OCI-LY1 (cell line): ENCODE measurements around the gene GOLPH3L.
"Not testable (repeated sequence)": the region's sequence is repeated elsewhere in the genome, so short reads cannot be mapped to it uniquely, and the experiment has no call there.

Source experiments
- H2AFZ ChIP-seq: fragments of 200-600 bp; sonication (generic), shearing (Covaris generic); 2 replicates; pipeline ENCODE4 v1.6.0; 2014; ENCODE audit warnings: antibody characterized with exemption, mild to moderate bottlenecking, low read length
- H3F3A ChIP-seq: fragments of 200-600 bp; sonication (generic), shearing (Covaris generic); 2 replicates; pipeline ENCODE4 v1.6.0; 2014; ENCODE audit warnings: mild to moderate bottlenecking, antibody characterized with exemption, low read length, moderate library complexity; ENCODE audit not compliant: insufficient read depth
- H3K27ac ChIP-seq: fragments of 200-600 bp; sonication (generic); 2 replicates; pipeline ENCODE4 v1.5.1; 2014; ENCODE audit warnings: low read length, mixed run types, mild to moderate bottlenecking, low read depth; ENCODE audit not compliant: poor library complexity, severe bottlenecking
- H3K27me3 ChIP-seq: fragments of 200-600 bp; sonication (generic); 2 replicates; pipeline ENCODE4 v1.6.0; 2014; ENCODE audit warnings: antibody characterized with exemption, mild to moderate bottlenecking, low read length, moderate library complexity; ENCODE audit not compliant: insufficient read depth
- H3K36me3 ChIP-seq: fragments of 200-600 bp; sonication (generic); 2 replicates; pipeline ENCODE4 v1.6.1; 2014; ENCODE audit warnings: mild to moderate bottlenecking, antibody characterized with exemption, low read length, moderate library complexity, mixed read lengths; ENCODE audit not compliant: insufficient read depth
- H3K4me1 ChIP-seq: fragments of 200-600 bp; sonication (generic); 2 replicates; pipeline ENCODE4 v1.5.1; 2014; ENCODE audit warnings: mild to moderate bottlenecking, low read length, moderate library complexity; ENCODE audit not compliant: insufficient read depth, severe bottlenecking
- H3K4me2 ChIP-seq: fragments of 200-600 bp; sonication (generic), shearing (Covaris generic); 2 replicates; pipeline ENCODE4 v1.6.1; 2014; ENCODE audit warnings: low read length
- H3K4me3 ChIP-seq: fragments of 200-600 bp; sonication (generic); 2 replicates; pipeline ENCODE4 v1.5.1; 2014; ENCODE audit warnings: low read length, low read depth, mild to moderate bottlenecking, mixed read lengths; ENCODE audit not compliant: poor library complexity, severe bottlenecking
- H3K79me2 ChIP-seq: fragments of 200-600 bp; shearing (Covaris generic); 2 replicates; pipeline ENCODE4 v1.6.1; 2016; ENCODE audit warnings: mixed run types, low read length, mixed read lengths; ENCODE audit not compliant: insufficient read depth
- H3K9ac ChIP-seq: fragments of 200-600 bp; sonication (generic), shearing (Covaris generic); 2 replicates; pipeline ENCODE4 v1.6.1; 2014; ENCODE audit warnings: mild to moderate bottlenecking, low read length, mixed read lengths
- H3K9me2 ChIP-seq: fragments of 200-600 bp; sonication (generic), shearing (Covaris generic); 2 replicates; pipeline ENCODE4 v1.6.1; 2014; ENCODE audit warnings: low read depth, mild to moderate bottlenecking, low read length, mixed read lengths
- H3K9me3 ChIP-seq: fragments of 200-600 bp; shearing (Covaris generic); 2 replicates; pipeline ENCODE4 v1.6.1; 2014; ENCODE audit warnings: low read length, mixed read lengths
- H4K20me1 ChIP-seq: fragments of 200-600 bp; sonication (generic), shearing (Covaris generic); 2 replicates; pipeline ENCODE4 v1.6.0; 2016; ENCODE audit warnings: mild to moderate bottlenecking, low read length; ENCODE audit not compliant: insufficient read depth
- CTCF ChIP-seq: fragments of 200-600 bp; sonication (generic), shearing (Covaris generic); IDR thresholded peaks from 2 replicates; pipeline ENCODE4 v1.5.1; 2017; ENCODE audit warnings: mild to moderate bottlenecking, antibody characterized with exemption, low read length, moderate library complexity, mixed read lengths
- EZH2 ChIP-seq: fragments of 200-600 bp; sonication (generic), shearing (Covaris generic); IDR thresholded peaks from 2 replicates; pipeline ENCODE4 v1.8.0; 2017; ENCODE audit warnings: borderline replicate concordance, mixed run types, mild to moderate bottlenecking, antibody characterized with exemption, low read length, moderate library complexity, mixed read lengths

GOLPH3L gene

GRCh38 chr1:150604226-150604588, 92.7 kb downstream of the GOLPH3L start:
- H4K20me1 ChIP-seq: no peaks in the 10 kb centered on the region
- H3K9me3 ChIP-seq: no peaks in the 10 kb centered on the region
- H3K27ac ChIP-seq: no peak overlapping the region
- H3K4me3 ChIP-seq: no peak overlapping the region
- H3F3A ChIP-seq: 0 out of 2 replicates have a peak, but pooled peaks cover 4% of the 10 kb centered on the region
- no peak overlapping the region for H2AFZ ChIP-seq
- no peak overlapping the region for H3K9ac ChIP-seq
- no peak overlapping the region for H3K4me2 ChIP-seq
- no peaks in the 10 kb centered on the region for H3K27me3 ChIP-seq
- no peaks in the 10 kb centered on the region for H3K9me2 ChIP-seq
- TF ChIP-seq CTCF: no peak
- no peak for TF ChIP-seq EZH2
- H3K36me3 ChIP-seq: no peaks in the 10 kb centered on the region
- H3K4me1 ChIP-seq: no peaks in the 10 kb centered on the region
- H3K79me2 ChIP-seq: no peaks in the 10 kb centered on the region

GRCh38 chr1:150603711-150604110, 93.2 kb downstream of the GOLPH3L start:
- H3K4me1 ChIP-seq: no peaks in the 10 kb centered on the region
- 0 out of 2 replicates have a peak, but pooled peaks cover 4% of the 10 kb centered on the region for H3F3A ChIP-seq
- H3K27me3 ChIP-seq: no peaks in the 10 kb centered on the region
- no peak overlapping the region for H3K9ac ChIP-seq
- no peak overlapping the region for H2AFZ ChIP-seq
- H3K4me2 ChIP-seq: no peak overlapping the region
- no peaks in the 10 kb centered on the region for H3K36me3 ChIP-seq
- H3K9me2 ChIP-seq: no peaks in the 10 kb centered on the region
- H4K20me1 ChIP-seq: no peaks in the 10 kb centered on the region
- no peaks in the 10 kb centered on the region for H3K9me3 ChIP-seq
- TF ChIP-seq CTCF: no peak
- H3K4me3 ChIP-seq: no peak overlapping the region
- H3K27ac ChIP-seq: no peak overlapping the region
- no peaks in the 10 kb centered on the region for H3K79me2 ChIP-seq

GRCh38 chr1:150602372-150602771, 94.6 kb downstream of the GOLPH3L start:
- not testable (repeated sequence) for H3K4me2 ChIP-seq, H3K4me1 ChIP-seq, H3K4me3 ChIP-seq, H3K27me3 ChIP-seq, H3K27ac ChIP-seq, H4K20me1 ChIP-seq, H3K9ac ChIP-seq, H3K36me3 ChIP-seq, H3K9me3 ChIP-seq, H3K9me2 ChIP-seq, H3K79me2 ChIP-seq, H3F3A ChIP-seq, H2AFZ ChIP-seq

- Histone ChIP-seq H3K79me2 (no peaks in the 10 kb centered on the region), H3K9me3 (no peaks in the 10 kb centered on the region), H3K4me1 (no peaks in the 10 kb centered on the region), H3K36me3 (no peaks in the 10 kb centered on the region), H3K27me3 (no peaks in the 10 kb centered on the region), H3K9me2 (no peaks in the 10 kb centered on the region), H3K4me2 (no peak overlapping the region), H3K27ac (no peak overlapping the region), H3K9ac (no peak overlapping the region), H4K20me1 (no peaks in the 10 kb centered on the region), H2AFZ (no peak overlapping the region), H3F3A (0 out of 2 replicates have a peak, but pooled peaks cover 4% of the 10 kb centered on the region), H3K4me3 (no peak overlapping the region)
- TF ChIP-seq CTCF (no peak), EZH2 (no peak)
Observed at GRCh38 chr1:150601540-150601939, 95.4 kb downstream of the GOLPH3L start.

GRCh38 chr1:150598346-150598745, 98.6 kb downstream of the GOLPH3L start:
- not testable (repeated sequence) for H3K9me2 ChIP-seq, H3K36me3 ChIP-seq, H3F3A ChIP-seq, H3K27me3 ChIP-seq, H3K79me2 ChIP-seq, H2AFZ ChIP-seq, H3K9ac ChIP-seq, H3K27ac ChIP-seq, H3K4me2 ChIP-seq, H3K9me3 ChIP-seq, H3K4me3 ChIP-seq, H3K4me1 ChIP-seq, H4K20me1 ChIP-seq
